PFSK-1 (cell line): Measurements from ENCODE around the gene ULK4.

Source experiments
- FOXP2 ChIP-seq: optimal IDR thresholded peaks from 2 replicates; pipeline ENCODE3; 2011; ENCODE audit warnings: borderline replicate concordance, control low read depth, inconsistent platforms; ENCODE audit not compliant: insufficient read depth; ENCODE audit errors: extremely low read length, extremely low read depth
- POLR2AphosphoS5 ChIP-seq: IDR thresholded peaks from 2 replicates; pipeline ENCODE4 v1.6.1; 2012; ENCODE audit warnings: low read depth, mild to moderate bottlenecking, control low read depth, low read length, moderate library complexity
- SIN3A ChIP-seq: IDR thresholded peaks from 2 replicates; pipeline ENCODE4 v1.6.1; 2012; ENCODE audit warnings: mild to moderate bottlenecking, low read length, moderate library complexity, borderline replicate concordance; ENCODE audit not compliant: insufficient read depth
- TAF1 ChIP-seq: IDR thresholded peaks from 2 replicates; pipeline ENCODE4 v1.6.1; 2012; ENCODE audit warnings: low read length, control low read depth, borderline replicate concordance; ENCODE audit not compliant: insufficient read depth
- TF ChIP-seq, protein P1 (sequence below), 2 experiments: IDR thresholded peaks; 2 replicates each; pipeline versions ENCODE4 v1.6.1 to v1.8.0; 2011 to 2012; ENCODE audit warnings: low read depth in 2 of 2, low read length in 2 of 2, control low read depth in 1 of 2, inconsistent platforms in 1 of 2, mild to moderate bottlenecking in 1 of 2, moderate library complexity in 1 of 2; ENCODE audit not compliant: insufficient read depth in 1 of 2

The ULK4 gene

DNA sequence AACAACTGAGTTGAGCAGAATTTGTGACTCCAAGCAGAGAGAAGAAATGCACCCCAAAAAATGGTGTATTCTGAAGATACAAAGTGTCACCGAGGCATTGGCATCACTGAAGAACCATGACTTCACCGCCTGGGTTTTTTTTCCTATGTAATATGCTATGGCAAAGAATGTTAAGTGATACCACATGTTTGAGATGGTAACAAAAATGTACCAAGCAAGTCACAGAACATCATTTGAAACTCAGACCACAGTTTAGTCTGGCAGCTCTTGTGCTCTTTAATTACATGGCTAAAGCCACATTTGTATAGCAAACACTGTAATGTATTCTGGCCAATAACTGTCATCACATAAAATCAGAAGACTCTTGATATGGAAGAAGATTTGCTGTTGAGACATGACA, 323.5 kb downstream of the ULK4 start:
- no peak for TF ChIP-seq FOXP2
- TF ChIP-seq TAF1: no peak
- no peak for TF ChIP-seq POLR2AphosphoS5
- TF ChIP-seq SIN3A: no peak
- TF ChIP-seq, protein P1, sequence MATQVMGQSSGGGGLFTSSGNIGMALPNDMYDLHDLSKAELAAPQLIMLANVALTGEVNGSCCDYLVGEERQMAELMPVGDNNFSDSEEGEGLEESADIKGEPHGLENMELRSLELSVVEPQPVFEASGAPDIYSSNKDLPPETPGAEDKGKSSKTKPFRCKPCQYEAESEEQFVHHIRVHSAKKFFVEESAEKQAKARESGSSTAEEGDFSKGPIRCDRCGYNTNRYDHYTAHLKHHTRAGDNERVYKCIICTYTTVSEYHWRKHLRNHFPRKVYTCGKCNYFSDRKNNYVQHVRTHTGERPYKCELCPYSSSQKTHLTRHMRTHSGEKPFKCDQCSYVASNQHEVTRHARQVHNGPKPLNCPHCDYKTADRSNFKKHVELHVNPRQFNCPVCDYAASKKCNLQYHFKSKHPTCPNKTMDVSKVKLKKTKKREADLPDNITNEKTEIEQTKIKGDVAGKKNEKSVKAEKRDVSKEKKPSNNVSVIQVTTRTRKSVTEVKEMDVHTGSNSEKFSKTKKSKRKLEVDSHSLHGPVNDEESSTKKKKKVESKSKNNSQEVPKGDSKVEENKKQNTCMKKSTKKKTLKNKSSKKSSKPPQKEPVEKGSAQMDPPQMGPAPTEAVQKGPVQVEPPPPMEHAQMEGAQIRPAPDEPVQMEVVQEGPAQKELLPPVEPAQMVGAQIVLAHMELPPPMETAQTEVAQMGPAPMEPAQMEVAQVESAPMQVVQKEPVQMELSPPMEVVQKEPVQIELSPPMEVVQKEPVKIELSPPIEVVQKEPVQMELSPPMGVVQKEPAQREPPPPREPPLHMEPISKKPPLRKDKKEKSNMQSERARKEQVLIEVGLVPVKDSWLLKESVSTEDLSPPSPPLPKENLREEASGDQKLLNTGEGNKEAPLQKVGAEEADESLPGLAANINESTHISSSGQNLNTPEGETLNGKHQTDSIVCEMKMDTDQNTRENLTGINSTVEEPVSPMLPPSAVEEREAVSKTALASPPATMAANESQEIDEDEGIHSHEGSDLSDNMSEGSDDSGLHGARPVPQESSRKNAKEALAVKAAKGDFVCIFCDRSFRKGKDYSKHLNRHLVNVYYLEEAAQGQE (IDR thresholded peaks at IDR 0.05; ENCODE audit: insufficient read depth in 1 of 2, low read depth in 2 of 2, low read length in 2 of 2): no peak

DNA sequence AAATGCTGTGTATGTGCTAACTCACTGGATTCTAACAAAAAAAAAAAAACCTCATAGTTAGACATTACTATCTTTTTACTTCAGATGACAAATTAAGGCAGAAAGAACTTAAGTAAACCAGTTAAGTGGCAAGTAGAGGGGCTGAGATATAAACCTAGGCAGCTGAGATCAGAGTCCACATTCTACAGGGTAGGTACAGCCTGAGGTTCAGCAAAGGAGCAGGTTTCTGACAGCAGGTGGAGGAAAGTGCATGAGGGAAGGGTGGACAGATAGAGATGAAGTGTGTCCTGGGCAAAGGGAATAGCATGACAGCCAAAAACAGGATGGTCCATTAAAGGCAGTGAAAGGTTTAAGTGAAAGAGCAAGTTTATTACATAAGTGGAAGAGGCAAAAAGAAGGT, 329.2 kb downstream of the ULK4 start:
- TF ChIP-seq POLR2AphosphoS5 (no peak), FOXP2 (no peak), TAF1 (no peak), SIN3A (no peak)
- TF ChIP-seq, protein P1 (IDR thresholded peaks at IDR 0.05; ENCODE audit: insufficient read depth in 1 of 2, low read depth in 2 of 2, low read length in 2 of 2): no peak

DNA sequence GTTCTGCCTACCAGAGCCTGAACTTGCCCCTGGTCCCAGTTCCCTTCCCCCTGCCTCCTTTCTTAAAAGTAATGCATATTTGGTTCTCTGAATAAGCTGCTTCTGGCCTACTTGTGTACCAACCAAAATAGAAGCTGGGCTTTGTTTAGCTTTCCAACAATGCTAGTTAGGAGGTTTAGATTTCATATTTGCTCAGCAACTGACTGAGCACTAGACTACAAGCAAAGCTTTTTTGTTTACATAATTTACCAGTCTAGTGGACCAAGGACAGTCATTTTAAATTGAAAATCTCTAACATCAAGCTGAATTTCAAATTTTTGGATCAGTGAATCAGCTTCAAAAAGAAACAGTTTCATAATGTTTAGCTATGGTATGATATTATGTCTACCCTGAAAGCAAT, 331.2 kb downstream of the ULK4 start:
- TF ChIP-seq SIN3A (no peak), TAF1 (no peak), FOXP2 (no peak), POLR2AphosphoS5 (no peak)
- TF ChIP-seq, protein P1 (IDR thresholded peaks at IDR 0.05; ENCODE audit: insufficient read depth in 1 of 2, low read depth in 2 of 2, low read length in 2 of 2): no peak

DNA sequence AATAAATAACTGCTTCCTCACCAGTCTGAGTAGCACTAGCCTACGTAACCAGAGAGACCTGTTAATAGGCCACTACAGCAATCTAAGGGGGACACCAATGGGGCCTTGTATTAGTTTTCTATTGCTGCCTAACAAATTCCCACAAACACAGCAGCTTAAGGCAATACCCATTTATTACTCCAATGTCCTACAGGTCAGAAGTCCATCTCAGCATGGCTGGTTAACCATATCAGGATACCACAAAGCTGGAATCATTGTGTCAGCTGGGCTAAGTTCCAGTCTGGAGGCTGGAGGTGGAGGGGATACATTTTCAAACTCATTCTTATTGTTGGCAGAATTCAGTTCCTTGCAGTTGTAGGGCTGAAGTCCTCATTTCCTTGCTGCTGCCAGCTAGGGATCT, 331.9 kb downstream of the ULK4 start:
- no peak for TF ChIP-seq POLR2AphosphoS5
- TF ChIP-seq TAF1: no peak
- TF ChIP-seq FOXP2: no peak
- TF ChIP-seq, protein P1 (IDR thresholded peaks at IDR 0.05; ENCODE audit: insufficient read depth in 1 of 2, low read depth in 2 of 2, low read length in 2 of 2): no peak
- TF ChIP-seq SIN3A: no peak

DNA sequence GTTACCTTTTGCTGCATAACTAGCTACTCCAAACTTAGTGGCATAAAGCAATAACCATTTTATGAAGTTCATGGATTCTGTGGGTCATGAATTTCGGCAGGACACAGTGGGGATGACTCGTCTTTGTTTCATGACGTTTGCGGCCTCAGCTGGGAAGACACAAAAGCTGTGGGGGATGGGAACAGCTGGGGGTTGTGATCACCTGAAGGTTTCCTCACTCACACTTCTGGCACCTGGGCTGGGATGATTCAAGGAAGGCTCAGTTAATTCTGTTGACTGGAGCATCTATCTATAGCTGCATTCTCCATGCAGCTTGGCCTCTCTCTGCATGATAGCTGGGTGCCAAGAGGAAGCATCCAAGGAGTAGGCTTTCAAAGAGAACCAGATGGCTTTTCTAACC, 332.8 kb downstream of the ULK4 start:
- TF ChIP-seq TAF1: no peak
- no peak for TF ChIP-seq FOXP2
- TF ChIP-seq, protein P1 (IDR thresholded peaks at IDR 0.05; ENCODE audit: insufficient read depth in 1 of 2, low read depth in 2 of 2, low read length in 2 of 2): no peak
- no peak for TF ChIP-seq SIN3A
- no peak for TF ChIP-seq POLR2AphosphoS5
